Inflammatory macrophage treated with lipopolysaccharide for 1 hour (primary cell): ENCODE data around the gene MYCL.
"Not testable (repeated sequence)": the region's sequence is repeated elsewhere in the genome, so short reads cannot be mapped to it uniquely, and the experiment has no call there.

Experiments used
- DNase-seq, 2 donors: peaks; one replicate each; pipeline ENCODE4 v3.0.0-alpha.2; 2020 to 2022

Gene MYCL

GRCh38 chr1:39890273-39890672, 11.4 kb downstream of the MYCL start:
- DNase-seq, result peak; percentile 87 to 90

DNA sequence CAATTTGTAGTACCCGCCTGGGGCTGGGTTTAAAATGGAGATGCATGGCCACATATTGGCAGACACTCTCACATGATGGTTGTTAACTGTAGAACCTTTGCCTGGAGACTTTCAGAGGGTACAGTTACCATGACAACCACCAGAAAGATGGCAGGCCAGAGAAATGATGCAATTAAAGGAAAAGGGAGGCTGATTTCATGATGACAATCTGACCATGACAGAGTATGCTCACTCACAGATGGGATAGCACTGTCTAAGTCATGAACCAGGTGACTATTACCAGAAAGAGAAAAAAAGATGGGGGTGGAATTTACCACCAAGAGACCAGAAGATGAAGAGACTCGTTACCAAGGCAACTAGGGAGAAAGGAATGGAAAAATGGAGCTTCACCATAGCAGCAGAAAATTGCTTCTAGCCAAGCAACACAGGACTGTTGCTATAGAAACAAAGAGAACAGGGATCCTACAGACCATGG, 14.9 kb downstream of the MYCL start:
- DNase-seq, result peak in 1 of 2 donors; percentile 44

DNA sequence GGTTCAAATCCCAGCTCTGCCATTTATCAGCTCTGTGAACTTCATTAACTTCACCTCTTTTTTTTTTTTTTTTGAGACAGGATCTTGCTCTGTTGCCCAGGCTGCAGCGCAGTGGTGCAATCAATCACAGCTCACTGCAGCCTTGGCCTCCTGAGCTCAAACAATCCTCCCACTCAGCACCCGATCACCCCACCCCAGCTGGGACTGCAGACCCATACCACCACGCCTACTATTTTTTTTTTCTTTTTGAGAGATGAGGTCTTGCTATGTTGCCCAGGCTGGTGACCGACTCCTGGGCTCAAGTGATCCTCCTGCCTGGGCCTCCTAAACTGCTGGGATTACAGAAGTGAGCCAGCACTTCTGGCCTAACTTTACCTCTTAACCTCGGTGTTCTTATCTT, 16.2 kb downstream of the MYCL start:
- DNase-seq, result no peak

DNA sequence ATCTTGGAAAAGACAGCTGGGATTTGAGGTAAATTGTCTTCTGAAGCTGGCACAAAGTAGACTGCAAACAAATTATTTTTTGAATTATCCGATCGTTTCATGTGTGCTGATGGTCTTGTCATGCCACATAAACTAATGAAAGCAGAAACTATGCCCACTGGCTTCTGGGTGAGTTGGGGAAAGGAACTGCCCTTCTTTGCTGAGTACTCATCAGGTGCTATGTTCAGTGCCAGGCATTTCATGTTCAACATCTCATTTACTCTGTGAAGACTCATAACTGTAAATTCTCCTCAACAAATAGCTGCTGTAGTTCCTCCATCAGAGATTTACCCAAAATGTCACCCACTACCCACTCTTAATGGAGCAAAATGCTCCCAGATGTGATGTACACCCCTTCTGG, 19.6 kb downstream of the MYCL start:
- DNase-seq, result no peak

DNA sequence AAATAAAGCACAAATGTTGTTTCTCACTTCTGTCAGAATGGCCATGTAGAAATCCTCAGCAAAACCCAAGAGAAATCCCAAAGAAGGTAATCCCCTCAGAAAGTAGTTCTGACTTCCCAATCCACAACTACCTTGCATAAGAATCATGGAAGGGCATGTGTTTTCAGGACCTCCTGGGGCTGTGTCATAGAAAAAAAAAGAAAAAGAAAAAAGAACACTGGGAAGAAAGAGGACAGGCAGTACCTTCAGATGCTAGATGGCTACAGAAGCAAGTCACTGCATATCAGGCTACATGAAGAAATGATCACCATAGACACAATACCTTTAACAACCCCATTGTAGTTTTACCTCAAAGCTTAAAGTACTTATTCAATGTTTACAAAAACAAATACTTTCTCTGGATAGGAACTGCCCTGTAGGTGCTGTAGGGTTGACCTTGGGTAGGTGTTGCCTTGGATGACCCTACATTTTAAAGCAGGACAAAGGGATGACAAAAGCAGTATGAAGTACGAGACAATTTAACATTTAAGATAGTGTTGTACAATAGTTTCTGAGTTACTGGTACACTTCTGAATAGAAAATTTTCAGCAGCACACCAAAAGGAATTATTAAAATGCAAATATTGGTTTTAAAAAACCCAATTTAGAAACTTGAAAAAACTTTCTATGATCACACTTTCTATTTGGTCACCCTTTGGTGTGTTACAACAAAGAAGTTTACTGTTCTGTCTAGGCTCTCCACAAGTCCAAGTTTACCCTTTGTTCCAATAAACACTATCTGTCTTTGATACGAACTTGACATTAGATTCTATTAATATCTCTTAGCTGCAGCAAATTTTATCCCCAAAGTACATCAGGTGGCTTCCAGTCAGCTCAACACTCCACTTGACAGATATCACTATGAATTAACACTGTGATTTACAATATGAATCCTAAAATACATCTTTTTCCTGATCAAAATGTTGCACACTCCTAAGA, 23.4 kb downstream of the MYCL start:
- DNase-seq, result no peak

- no peak for DNase-seq
These were observed 24.4 kb downstream of the MYCL start for GRCh38 chr1:39877231-39877778.

DNA sequence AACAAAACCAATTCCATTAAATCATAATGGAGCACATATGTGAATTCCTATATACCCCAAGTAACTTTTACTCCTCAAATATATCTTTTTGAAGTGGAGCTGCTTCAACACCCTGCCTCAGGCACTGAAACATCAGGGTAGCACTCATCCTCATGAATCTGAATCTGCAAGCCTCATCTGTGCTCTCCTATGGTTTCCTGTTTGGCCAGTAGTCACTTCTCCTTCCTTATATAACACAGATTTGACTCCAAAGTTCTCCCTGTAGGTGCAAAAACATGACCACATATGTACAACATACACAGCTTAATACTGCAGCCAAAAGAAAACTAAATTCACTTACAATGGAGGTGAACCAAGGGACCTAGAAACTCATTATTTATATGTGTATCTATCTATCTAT, 25.6 kb downstream of the MYCL start:
- DNase-seq, result peak in 1 of 2 donors; percentile 41

DNA sequence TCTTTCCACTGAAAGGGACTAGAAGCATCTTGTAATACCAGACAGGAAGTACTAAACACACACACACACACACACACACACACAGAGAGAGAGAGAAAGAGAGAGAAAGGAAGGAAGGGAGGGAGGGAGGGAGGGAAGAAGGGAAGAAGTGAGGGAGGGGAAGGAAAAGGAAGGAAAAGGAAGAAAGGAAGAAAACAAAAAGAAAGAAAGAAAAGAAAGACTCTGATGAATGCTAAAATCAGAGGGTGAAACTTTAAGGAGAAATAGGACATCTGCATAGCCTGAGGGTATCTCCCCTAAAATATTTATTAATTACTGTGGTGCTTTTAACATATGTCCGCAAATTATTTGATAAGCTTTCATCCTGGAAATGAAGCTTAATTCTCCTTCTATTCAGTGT, 29.0 kb downstream of the MYCL start:
- no peak for DNase-seq

GRCh38 chr1:39871796-39872195, 29.9 kb downstream of the MYCL start:
- no peak for DNase-seq

DNA sequence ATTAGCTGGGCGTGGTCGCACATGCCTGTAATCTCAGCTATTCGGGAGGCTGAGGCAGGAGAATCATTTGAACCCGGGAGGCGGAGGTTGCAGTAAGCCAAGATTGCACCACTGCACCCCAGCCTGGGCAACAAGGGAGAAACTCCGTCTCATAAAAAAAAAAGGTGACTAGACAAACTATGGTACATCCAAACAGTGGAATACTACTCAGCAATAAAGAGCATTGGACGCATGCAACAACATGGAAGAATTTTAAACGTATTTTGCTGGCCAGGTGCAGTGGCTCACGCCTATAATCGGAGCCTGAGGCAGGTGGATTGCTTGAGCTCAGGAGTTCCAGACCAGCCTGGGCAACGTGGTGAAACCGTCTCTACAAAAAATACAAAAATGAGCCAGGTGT, 30.7 kb downstream of the MYCL start:
- DNase-seq, result not testable (repeated sequence)

GRCh38 chr1:39869538-39870112, 32.1 kb downstream of the MYCL start:
- DNase-seq, result not testable (repeated sequence)

DNA sequence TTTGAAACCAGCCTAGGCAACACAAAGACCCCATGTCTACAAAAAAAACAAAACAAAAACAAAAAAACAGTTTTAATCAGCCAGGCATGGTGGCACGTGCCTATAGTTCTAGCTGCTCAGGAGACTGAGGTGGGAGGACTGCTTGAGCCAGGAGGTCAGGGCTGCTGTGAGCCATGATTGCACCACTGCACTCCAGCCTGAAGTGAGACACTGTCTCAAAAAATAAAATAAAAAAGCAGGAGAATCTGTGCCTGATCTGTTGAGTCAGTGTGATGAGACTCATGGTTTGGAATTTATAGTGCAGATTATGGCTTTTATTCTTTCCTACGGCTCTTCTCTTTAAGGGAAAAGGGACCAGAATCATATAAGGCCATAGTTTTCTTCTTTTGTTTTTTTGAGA, 35.0 kb downstream of the MYCL start:
- DNase-seq, result no peak

DNA sequence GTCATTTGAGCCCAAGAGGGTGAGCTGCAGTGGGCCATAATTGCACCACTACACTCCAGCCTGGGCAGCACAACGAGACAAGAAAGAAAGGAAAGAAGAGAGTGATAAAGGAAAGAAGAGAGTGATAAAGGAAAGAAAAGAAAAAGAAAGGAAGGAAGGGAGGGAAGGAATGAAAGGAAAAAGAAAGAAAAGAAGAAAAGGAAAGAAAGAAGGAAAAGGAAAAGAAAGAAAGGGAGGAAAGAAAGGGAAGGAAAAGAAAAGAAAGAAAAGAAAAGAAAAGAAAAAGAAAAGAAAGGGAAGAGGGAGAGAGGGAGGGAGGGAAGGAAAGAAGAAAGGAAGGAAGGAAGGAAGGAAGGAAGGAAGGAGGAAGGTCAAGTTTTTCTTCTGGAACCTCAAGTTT, 36.0 kb downstream of the MYCL start:
- DNase-seq, result no peak

DNA sequence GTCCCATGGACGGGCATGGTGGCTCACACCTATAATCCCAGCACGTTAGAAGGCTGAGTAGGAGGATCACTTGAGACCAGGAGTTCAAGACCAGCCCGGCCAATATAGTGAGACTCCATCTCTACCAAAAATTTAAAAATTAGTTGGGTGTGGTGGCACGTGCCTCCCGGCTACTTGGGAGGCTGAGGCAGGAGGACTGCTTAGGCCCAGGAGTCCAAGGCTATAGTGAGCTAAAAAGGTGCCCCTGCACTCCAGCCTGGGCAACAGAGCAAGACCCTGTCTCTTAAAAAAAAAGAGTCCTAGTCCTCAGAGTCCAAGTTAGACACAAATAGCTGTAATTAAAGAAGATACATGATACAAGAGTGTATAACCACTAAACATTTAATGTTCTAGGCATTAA, 38.5 kb downstream of the MYCL start:
- no peak for DNase-seq

GRCh38 chr1:39861003-39861402, 40.7 kb downstream of the MYCL start:
- DNase-seq, result no peak

- DNase-seq, result no peak
These were observed 41.6 kb downstream of the MYCL start for GRCh38 chr1:39859859-39860812.

DNA sequence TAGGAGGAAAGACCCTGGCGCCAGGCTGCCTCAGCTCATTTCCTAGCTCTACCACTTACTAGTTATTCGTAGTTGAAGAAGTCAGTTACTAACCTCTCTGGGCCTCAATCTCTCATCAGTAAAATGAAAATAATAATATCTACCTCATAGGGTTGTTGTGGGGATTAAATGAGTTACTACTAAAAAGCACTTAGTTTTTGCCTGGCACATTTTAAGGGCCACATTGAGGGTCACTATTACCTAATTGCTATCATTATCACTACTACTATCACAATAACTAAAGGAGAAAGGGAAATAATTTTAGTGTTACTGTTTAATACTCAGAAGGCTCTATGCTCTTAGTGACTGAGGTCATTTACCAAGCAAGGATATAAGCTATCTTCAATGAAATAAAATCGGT, 43.4 kb downstream of the MYCL start:
- no peak for DNase-seq

GRCh38 chr1:39857126-39857878, 44.4 kb downstream of the MYCL start:
- DNase-seq, result no peak

- no peak for DNase-seq
These were observed 47.0 kb downstream of the MYCL start for GRCh38 chr1:39854738-39855137.

GRCh38 chr1:39854314-39854713, 47.4 kb downstream of the MYCL start:
- DNase-seq, result no peak

DNA sequence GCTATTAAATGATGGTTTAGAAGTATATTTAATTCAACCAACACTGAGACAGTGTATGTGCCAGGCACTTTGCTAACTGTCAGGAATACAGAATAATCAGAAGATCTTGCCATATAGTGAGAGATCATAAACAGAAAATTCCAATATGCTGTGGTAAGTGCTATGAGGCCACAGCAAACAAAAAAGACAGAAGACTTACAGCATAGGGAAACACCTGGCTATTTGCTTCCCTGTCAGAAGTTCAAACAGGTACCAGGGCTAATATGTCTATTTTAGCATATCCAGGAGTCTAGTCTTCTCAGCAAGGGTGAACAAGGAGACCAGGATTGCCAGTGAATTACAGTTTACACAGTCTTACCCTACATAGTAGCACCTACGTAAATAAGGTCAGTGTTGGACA, 48.8 kb downstream of the MYCL start:
- no peak for DNase-seq

GRCh38 chr1:39852214-39852791, 49.4 kb downstream of the MYCL start:
- DNase-seq, result peak in 1 of 2 donors; percentile 3
